ENCODE measurements around the gene ANO5.

Gene ANO5

DNA sequence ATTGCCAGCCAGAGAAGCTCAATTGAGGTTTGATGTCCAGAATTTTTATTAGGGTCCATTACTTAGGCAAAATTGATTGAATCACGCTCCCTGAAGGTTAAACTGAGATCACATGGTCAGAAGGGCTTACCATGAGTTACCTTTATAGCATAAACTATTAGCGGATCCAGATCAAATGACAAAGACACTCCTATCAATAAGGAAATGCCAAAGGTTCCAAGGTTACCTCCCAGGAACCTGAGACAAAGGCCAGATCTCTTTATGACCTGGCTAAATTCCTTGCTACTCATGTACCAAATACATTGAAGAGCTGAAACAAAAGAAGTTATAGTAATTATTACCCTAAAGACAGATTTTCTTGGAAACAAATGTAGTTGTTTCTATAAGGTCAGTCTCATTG lies 27.8 kb upstream of the ANO5 start:
- CTCF ChIA-PET = no interaction called here
- no peak for DNase-seq (ENCODE audit: low read depth, low spot score)
- TF ChIP-seq, protein P1, sequence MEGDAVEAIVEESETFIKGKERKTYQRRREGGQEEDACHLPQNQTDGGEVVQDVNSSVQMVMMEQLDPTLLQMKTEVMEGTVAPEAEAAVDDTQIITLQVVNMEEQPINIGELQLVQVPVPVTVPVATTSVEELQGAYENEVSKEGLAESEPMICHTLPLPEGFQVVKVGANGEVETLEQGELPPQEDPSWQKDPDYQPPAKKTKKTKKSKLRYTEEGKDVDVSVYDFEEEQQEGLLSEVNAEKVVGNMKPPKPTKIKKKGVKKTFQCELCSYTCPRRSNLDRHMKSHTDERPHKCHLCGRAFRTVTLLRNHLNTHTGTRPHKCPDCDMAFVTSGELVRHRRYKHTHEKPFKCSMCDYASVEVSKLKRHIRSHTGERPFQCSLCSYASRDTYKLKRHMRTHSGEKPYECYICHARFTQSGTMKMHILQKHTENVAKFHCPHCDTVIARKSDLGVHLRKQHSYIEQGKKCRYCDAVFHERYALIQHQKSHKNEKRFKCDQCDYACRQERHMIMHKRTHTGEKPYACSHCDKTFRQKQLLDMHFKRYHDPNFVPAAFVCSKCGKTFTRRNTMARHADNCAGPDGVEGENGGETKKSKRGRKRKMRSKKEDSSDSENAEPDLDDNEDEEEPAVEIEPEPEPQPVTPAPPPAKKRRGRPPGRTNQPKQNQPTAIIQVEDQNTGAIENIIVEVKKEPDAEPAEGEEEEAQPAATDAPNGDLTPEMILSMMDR (IDR thresholded peaks at IDR 0.05; ENCODE audit: insufficient read depth, low read length, missing control alignments) = no peak
- H3K4me3 ChIP-seq (ENCODE audit: low read depth, low read length) = no peak overlapping the region
- POLR2A ChIA-PET = no interaction called here

DNA sequence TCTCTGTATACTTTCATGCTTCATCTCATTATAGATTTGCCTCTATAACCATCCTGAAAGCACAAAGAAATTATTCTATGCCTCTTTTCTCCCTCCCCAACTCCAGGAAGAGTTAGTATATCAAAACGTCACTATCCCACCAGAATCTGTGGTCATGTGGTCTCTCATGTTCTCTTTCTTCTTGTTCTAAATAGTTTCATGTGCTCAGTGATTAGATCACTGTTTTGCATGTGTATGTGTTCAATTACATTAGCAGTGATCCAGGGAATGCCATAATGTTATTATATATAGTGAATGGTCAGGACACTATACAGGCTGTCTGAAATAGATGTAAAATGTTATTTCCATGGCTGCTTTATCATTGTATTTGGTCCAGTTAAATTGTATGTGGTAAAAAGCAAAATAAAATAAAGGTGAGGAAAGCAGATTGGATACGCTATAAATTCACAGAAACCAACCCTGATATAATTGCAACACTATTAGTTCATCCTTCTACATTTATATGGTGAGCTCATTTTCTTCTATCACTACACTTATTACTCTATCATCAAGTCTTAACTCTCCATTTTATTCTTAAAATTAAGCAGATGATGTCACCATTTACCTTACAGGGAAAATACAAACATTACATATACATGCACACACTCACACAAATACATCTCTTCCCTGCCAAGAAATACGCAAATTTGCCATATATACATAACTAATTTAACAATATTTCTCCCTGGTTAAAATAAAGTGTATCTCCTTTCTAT lies 26.9 kb upstream of the ANO5 start:
- POLR2A ChIA-PET = no interaction called here
- H3K4me3 ChIP-seq (ENCODE audit: low read depth, low read length) = no peak overlapping the region
- TF ChIP-seq, protein P1 (IDR thresholded peaks at IDR 0.05; ENCODE audit: insufficient read depth, low read length, missing control alignments) = no peak
- no peak for DNase-seq (ENCODE audit: low read depth, low spot score)
- CTCF ChIA-PET = no interaction called here

DNA sequence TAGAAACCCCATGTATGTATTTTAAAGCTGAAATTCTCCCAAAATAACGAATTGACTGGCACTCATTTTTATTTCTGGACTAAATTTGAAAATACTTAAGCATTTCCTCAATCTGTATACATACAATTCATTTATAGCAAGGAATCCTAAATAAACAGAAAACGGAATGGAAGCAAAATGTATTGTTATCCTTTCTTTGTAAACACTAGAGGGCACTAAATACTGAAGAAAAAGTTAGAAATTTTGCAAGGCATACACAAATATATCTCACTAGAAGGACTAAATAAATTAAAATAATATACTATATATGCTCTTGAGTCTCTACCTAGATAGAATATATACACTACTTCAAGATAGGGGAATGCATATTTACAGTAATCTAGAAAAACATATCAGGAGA lies 23.1 kb upstream of the ANO5 start:
- ChIA-PET POLR2A (no interaction called here), CTCF (no interaction called here)
- DNase-seq (ENCODE audit: low read depth, low spot score) = no peak
- TF ChIP-seq, protein P1 (IDR thresholded peaks at IDR 0.05; ENCODE audit: insufficient read depth, low read length, missing control alignments) = no peak
- no peak overlapping the region for H3K4me3 ChIP-seq (ENCODE audit: low read depth, low read length)

DNA sequence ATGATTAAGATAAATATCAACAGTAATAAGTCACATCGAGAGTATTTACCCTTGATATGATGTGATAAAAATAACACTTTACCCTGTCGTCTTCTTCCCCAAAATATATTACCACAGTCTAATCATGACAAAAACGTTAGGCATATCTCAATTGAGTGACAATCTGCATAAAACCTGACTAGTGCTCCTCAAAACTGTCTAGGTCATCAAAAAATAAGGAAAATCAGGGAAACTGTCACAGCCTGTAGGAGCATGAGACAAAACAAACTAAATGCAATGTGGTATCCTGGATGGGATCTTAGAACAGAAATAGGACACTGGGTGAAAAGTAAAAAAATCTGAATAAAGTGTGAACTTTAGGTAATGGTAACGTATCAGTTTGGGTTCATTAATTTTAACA lies 19.4 kb upstream of the ANO5 start:
- POLR2A ChIA-PET = no interaction called here
- TF ChIP-seq, protein P1 (IDR thresholded peaks at IDR 0.05; ENCODE audit: insufficient read depth, low read length, missing control alignments) = no peak
- CTCF ChIA-PET = no interaction called here
- no peak for DNase-seq (ENCODE audit: low read depth, low spot score)
- no peak overlapping the region for H3K4me3 ChIP-seq (ENCODE audit: low read depth, low read length)

DNA sequence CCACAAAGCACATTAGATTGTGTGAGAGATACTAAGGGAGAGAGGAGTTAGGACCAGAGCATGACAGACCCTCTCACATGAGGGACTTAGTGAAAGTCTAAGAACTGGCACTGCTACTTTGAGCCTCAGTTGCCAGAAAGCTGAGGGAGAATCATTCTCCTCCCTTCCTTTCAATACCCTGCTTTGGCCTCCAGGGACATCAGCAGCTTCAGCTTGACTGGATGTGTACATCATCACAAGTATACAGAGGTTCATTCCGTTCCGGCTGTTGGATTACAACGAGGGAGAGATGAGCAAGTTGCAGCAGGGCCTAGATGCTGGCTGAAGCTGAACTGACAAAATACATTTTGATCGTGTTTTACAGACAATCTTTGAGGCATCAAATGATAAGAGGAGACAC lies 15.7 kb upstream of the ANO5 start:
- ChIA-PET CTCF (no interaction called here), POLR2A (no interaction called here)
- H3K4me3 ChIP-seq (ENCODE audit: low read depth, low read length) = no peak overlapping the region
- no peak for DNase-seq (ENCODE audit: low read depth, low spot score)
- TF ChIP-seq, protein P1 (IDR thresholded peaks at IDR 0.05; ENCODE audit: insufficient read depth, low read length, missing control alignments) = no peak

DNA sequence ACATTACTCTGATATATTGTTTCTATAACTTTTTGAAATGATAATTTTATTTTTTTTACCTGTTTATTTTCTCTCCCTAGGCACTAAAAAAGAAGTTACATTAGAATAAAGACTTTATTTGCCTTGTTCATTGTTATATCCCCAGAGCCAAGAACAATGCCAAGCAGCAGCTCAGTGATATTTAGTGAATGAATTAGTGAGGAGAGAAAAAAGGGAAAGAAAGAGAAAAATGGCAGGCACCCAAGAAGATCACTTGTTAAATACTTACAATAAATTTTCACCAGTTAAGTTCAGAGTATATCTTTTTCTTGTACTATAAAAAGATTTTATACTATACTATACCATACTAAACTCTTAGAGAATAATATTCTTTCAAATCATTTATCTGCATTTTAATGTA lies 13.3 kb upstream of the ANO5 start:
- ChIA-PET POLR2A (no interaction called here), CTCF (no interaction called here)

More for the DNA sequence above, 13.3 kb upstream of the ANO5 start:
- DNase-seq (ENCODE audit: low read depth, low spot score) = no peak
- TF ChIP-seq, protein P1 (IDR thresholded peaks at IDR 0.05; ENCODE audit: insufficient read depth, low read length, missing control alignments) = no peak
- H3K4me3 ChIP-seq (ENCODE audit: low read depth, low read length) = no peak overlapping the region

Data from AG04449 (cell line).